MM.1S (cell line): ENCODE measurements around the gene ZNF592.
A peak's percentile ranks its signal among the peaks of the same experiment; 100 is the strongest.

Experiments used
- DNase-seq: peaks from one replicate; pipeline ENCODE4 v3.0.0-alpha.2; 2015
- H2AFZ ChIP-seq: fragments of 300-600 bp; sonication (generic); 2 replicates; pipeline ENCODE4 v1.6.0; 2016; ENCODE audit warnings: antibody characterized with exemption, low read length
- H3F3A ChIP-seq: fragments of 300-600 bp; sonication (generic); 2 replicates; pipeline ENCODE4 v1.6.1; 2016; ENCODE audit warnings: mild to moderate bottlenecking, antibody characterized with exemption, low read length, moderate library complexity, mixed read lengths; ENCODE audit not compliant: insufficient read depth
- H3K27ac ChIP-seq: fragments of 300-600 bp; sonication (generic); 2 replicates; pipeline ENCODE4 v1.5.1; 2016; ENCODE audit warnings: mild to moderate bottlenecking, low read length
- H3K27me3 ChIP-seq: fragments of 300-600 bp; sonication (generic); replicated peaks from 2 replicates; pipeline ENCODE4 v1.6.0; 2016; ENCODE audit warnings: low read length; ENCODE audit not compliant: insufficient read depth
- H3K36me3 ChIP-seq: fragments of 300-600 bp; sonication (generic); replicated peaks from 2 replicates; pipeline ENCODE4 v1.6.1; 2016; ENCODE audit warnings: mild to moderate bottlenecking, low read length, mixed read lengths; ENCODE audit not compliant: insufficient read depth
- H3K4me1 ChIP-seq: fragments of 300-600 bp; sonication (generic); 2 replicates; pipeline ENCODE4 v1.6.1; 2016; ENCODE audit warnings: low read length, mixed read lengths
- H3K4me2 ChIP-seq: fragments of 300-600 bp; sonication (generic); 2 replicates; pipeline ENCODE4 v1.6.0; 2016; ENCODE audit warnings: low read depth, low read length
- H3K4me3 ChIP-seq: fragments of 300-600 bp; sonication (generic); 2 replicates; pipeline ENCODE4 v1.5.1; 2016; ENCODE audit warnings: low read length, mixed read lengths
- H3K79me2 ChIP-seq: fragments of 300-600 bp; sonication (generic); 2 replicates; pipeline ENCODE4 v1.6.1; 2016; ENCODE audit warnings: mixed run types, low read length, mixed read lengths
- H3K9ac ChIP-seq: fragments of 300-600 bp; sonication (generic); 2 replicates; pipeline ENCODE4 v1.6.1; 2016; ENCODE audit warnings: low read length, mixed read lengths
- H3K9me2 ChIP-seq: fragments of 300-600 bp; sonication (generic); replicated peaks from 2 replicates; pipeline ENCODE4 v1.6.1; 2016; ENCODE audit warnings: mild to moderate bottlenecking, low read length, mixed read lengths; ENCODE audit not compliant: insufficient read depth
- H3K9me3 ChIP-seq: fragments of 300-600 bp; sonication (generic); replicated peaks from 2 replicates; pipeline ENCODE4 v1.6.1; 2016; ENCODE audit warnings: mild to moderate bottlenecking, low read length, mixed read lengths; ENCODE audit not compliant: insufficient read depth
- H4K20me1 ChIP-seq: fragments of 300-600 bp; sonication (generic); 2 replicates; pipeline ENCODE4 v1.6.1; 2016; ENCODE audit warnings: mild to moderate bottlenecking, low read length, moderate library complexity, mixed read lengths; ENCODE audit not compliant: insufficient read depth
- CTCF ChIP-seq: fragments of 300-600 bp; sonication (generic); IDR thresholded peaks from 2 replicates; pipeline ENCODE4 v1.5.1; 2016; ENCODE audit warnings: antibody characterized with exemption, low read length, mixed read lengths
- EZH2 ChIP-seq: fragments of 300-600 bp; sonication (generic); optimal IDR thresholded peaks from 2 replicates; pipeline ENCODE3; 2017; ENCODE audit warnings: low read depth, mild to moderate bottlenecking, antibody characterized with exemption, low read length, mixed read lengths
- EZH2phosphoT487 ChIP-seq: fragments of 300-600 bp; sonication (generic); IDR thresholded peaks from 2 replicates; pipeline ENCODE4 v1.6.1; 2018; ENCODE audit warnings: antibody characterized with exemption, low read length

The ZNF592 gene

DNA sequence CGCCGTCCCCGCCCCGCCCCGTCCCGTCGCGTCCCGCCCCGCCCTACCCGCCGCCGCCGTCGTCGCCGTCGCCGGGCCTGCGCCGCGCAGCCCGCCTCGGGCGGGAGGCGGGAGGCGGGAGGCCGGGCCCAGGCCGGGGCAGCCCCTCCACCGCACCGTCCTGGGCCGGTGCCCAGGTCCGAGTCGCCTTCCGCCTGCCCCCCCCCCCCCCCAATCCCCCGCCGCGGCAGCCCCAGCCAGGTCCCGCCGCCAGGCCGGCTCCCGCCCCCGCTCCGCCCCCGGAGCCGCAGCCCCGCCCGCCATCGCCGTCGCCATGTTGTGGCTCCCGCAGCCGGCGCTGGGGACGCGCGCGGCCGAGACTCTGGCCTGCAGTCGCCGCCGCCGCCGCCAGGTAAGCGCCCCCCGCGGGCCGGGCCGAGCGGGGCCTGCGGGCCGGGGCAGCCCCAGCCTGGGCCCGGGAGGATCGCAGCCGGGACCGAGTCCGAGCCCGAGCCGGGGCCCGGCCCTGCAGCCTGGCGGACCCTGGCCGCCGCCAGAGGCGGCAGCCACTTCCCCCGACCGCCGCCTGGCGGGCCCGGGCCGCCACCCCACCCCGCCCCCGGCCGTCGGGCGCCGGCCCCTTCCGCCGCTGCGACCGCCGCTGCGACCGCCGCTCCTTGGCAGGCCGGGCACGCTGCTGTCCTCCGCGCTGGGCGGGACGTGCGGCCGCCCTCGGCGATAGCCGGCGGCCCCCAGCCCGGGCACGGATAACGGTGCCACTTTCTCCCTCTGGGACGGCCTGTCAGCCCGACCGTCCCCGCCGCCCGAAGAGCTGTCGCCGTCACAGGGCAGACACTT, at the start of gene ZNF592:
Gene ZNF592 (plus strand): TSS at position 319 of the 837 bp plus-strand sequence. CDS start 34,084 bp downstream, outside the sequence.
- H3K79me2 ChIP-seq = peaks cover 55% of the 10 kb centered on the region

GRCh38 chr15:84699538-84700191, 48.7 kb upstream of the ZNF592 start:
- H3K9ac ChIP-seq = no peak overlapping the region
- H3K36me3 ChIP-seq = no peaks in the 10 kb centered on the region
- no peak overlapping the region for H3K27ac ChIP-seq
- peaks cover 18% of the 10 kb centered on the region for H4K20me1 ChIP-seq
- no peaks in the 10 kb centered on the region for H3K27me3 ChIP-seq
- no peak for DNase-seq
- H2AFZ ChIP-seq = no peak overlapping the region
- H3K9me3 ChIP-seq = no peaks in the 10 kb centered on the region
- TF ChIP-seq EZH2phosphoT487 = no peak
- no peak for TF ChIP-seq EZH2
- no peak for TF ChIP-seq CTCF
- no peak overlapping the region for H3K4me3 ChIP-seq
- no peaks in the 10 kb centered on the region for H3K4me1 ChIP-seq
- no peak overlapping the region for H3K4me2 ChIP-seq
- H3F3A ChIP-seq = 0 out of 2 replicates have a peak, but pooled peaks cover 6% of the 10 kb centered on the region
- H3K9me2 ChIP-seq = no peaks in the 10 kb centered on the region
- H3K79me2 ChIP-seq = peaks cover 97% of the 10 kb centered on the region

More for the DNA sequence above, at the start of gene ZNF592:
- Histone ChIP-seq H3K4me1 (0 out of 2 replicates have a peak, but pooled peaks cover 10% of the 10 kb centered on the region), H4K20me1 (peaks cover 9% of the 10 kb centered on the region; the same call in 1 of the 2 replicates), H2AFZ (peak within 1 kb of the TSS; percentile 88), H3K27ac (peak within 1 kb of the TSS; percentile 94), H3K36me3 (no peaks in the 10 kb centered on the region; the same call in 1 of the 2 replicates), H3K4me2 (peak within 1 kb of the TSS; percentile 92), H3K9me3 (no peaks in the 10 kb centered on the region), H3K4me3 (peak within 1 kb of the TSS; percentile 96), H3K9me2 (no peaks in the 10 kb centered on the region), H3K9ac (peak within 1 kb of the TSS; percentile 93), H3F3A (peaks cover 11% of the 10 kb centered on the region; the same call in 1 of the 2 replicates), H3K27me3 (no peaks in the 10 kb centered on the region)
- TF ChIP-seq EZH2phosphoT487 (no peak), EZH2 (no peak), CTCF (no peak)
- peak; percentile 80 for DNase-seq

DNA sequence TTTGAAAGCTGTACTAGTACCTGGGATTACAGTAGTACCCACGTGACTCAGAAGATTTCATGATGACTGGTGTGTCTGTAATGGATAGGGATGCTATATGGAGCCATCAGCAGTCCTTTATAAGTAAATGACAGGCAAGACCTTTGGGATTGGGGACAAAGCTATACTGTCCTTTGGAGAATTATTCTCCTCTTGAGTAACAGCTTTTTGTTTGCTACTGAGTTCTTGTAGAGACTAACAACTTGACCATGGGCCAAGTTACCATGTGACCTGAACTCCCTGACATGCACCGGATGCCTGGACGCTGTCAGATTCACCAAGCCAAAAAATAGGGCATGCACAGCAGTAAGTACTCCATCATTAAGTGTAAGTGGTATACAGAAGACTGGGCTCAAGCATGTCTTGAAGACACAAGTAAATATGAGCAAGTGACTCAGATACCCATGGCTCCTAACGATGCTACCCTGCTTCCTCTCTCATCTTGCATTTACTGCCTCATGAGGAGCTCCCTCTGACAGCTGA, 45.4 kb upstream of the ZNF592 start:
- Histone ChIP-seq H3K79me2 (peaks cover 99% of the 10 kb centered on the region), H3K4me3 (no peak overlapping the region), H4K20me1 (peaks cover 9% of the 10 kb centered on the region; the same call in 1 of the 2 replicates), H3K9ac (no peak overlapping the region), H3K27me3 (no peaks in the 10 kb centered on the region), H2AFZ (no peak overlapping the region), H3K27ac (no peak overlapping the region), H3F3A (no peaks in the 10 kb centered on the region), H3K9me2 (no peaks in the 10 kb centered on the region), H3K4me2 (no peak overlapping the region), H3K4me1 (no peaks in the 10 kb centered on the region), H3K9me3 (no peaks in the 10 kb centered on the region), H3K36me3 (no peaks in the 10 kb centered on the region)
- TF ChIP-seq CTCF (no peak), EZH2phosphoT487 (no peak), EZH2 (no peak)
- no peak for DNase-seq
